Esophagus squamous epithelium (tissue), 5 donors: ENCODE measurements around the gene RADIL. TPM values are rescaled to one million over a fixed set of nuclear protein-coding genes. Genes with fewer than 3 reads are reported as not detected.
"Not testable (repeated sequence)": the region's sequence is repeated elsewhere in the genome, so short reads cannot be mapped to it uniquely, and the experiment has no call there.

Experiments used
- DNase-seq: peaks from one replicate; lab custom pipeline; 2025; lab: John Stamatoyannopoulos, UW
- H3K27ac ChIP-seq, 4 donors: fragments of 200-600 bp; sonication (generic); one replicate each; pipeline ENCODE4 v1.5.1; 2016 to 2019; ENCODE audit warnings: mild to moderate bottlenecking in 1 of 4
- H3K27me3 ChIP-seq, 4 donors: fragments of 200-600 bp; sonication (generic); 1 replicate in 3 of 4; 2 replicates in 1 of 4; pipeline versions ENCODE4 v1.5.1 to v1.6.0; 2017 to 2021; ENCODE audit warnings: antibody characterized with exemption in 1 of 4
- H3K36me3 ChIP-seq, 3 donors: fragments of 200-600 bp; sonication (generic); one replicate each; pipeline ENCODE4 v1.5.1; 2016 to 2019
- H3K4me1 ChIP-seq, 3 donors: fragments of 200-600 bp; sonication (generic); one replicate each; pipeline ENCODE4 v1.5.1; 2017 to 2019
- H3K4me3 ChIP-seq, 4 donors: fragments of 200-600 bp; sonication (generic); 1 replicate in 3 of 4; 2 replicates in 1 of 4; pipeline ENCODE4 v1.5.1; 2016 to 2019; ENCODE audit warnings: mild to moderate bottlenecking in 2 of 4, moderate library complexity in 1 of 4
- H3K9me3 ChIP-seq, 3 donors: fragments of 200-600 bp; sonication (generic); one replicate each; pipeline ENCODE4 v1.5.1; 2016 to 2019
- POLR2A ChIP-seq, 4 donors: fragments of 450-650 bp; IDR thresholded peaks; one replicate each; pipeline ENCODE4 v1.6.1; 2017; ENCODE audit warnings: antibody characterized with exemption in 4 of 4, mild to moderate bottlenecking in 4 of 4, moderate library complexity in 3 of 4
- WGBS, 2 donors: methylation state at CpG; one replicate each; pipeline ENCODE4 v1.1.5; 2018; 5-methylcytosine and 5-hydroxymethylcytosine counted together
- intact Hi-C: fragments of 100-400 bp; cut with DNase I; formaldehyde crosslinking; loops from one replicate; pipeline ENCODE4 v1.15.0; 2022
- total RNA-seq, 4 donors: library from RNA; depleted of rRNA; stranded (reverse); fragments of >200 nt; gene quantifications; one replicate each; pipeline ENCODE4 v1.1.0, GENCODE V29; 2016
- TF ChIP-seq, protein P1 (sequence below), 6 experiments: fragments of 450-650 bp in 4 of 6; fragments of 200-600 bp in 2 of 6; sonication (generic) in 2 of 6; IDR thresholded peaks; one replicate each; pipeline ENCODE4 v1.5.1; 2016 to 2019; ENCODE audit warnings: antibody characterized with exemption in 6 of 6, mild to moderate bottlenecking in 4 of 6, moderate library complexity in 4 of 6
- donor health status: DM: yes; HTN: yes; CAD: no.

The RADIL gene
- total RNA-seq, 4 donors from 2014 or later: 0.35 to 3.1 (median 1.8) TPM; not detected in 1

DNA sequence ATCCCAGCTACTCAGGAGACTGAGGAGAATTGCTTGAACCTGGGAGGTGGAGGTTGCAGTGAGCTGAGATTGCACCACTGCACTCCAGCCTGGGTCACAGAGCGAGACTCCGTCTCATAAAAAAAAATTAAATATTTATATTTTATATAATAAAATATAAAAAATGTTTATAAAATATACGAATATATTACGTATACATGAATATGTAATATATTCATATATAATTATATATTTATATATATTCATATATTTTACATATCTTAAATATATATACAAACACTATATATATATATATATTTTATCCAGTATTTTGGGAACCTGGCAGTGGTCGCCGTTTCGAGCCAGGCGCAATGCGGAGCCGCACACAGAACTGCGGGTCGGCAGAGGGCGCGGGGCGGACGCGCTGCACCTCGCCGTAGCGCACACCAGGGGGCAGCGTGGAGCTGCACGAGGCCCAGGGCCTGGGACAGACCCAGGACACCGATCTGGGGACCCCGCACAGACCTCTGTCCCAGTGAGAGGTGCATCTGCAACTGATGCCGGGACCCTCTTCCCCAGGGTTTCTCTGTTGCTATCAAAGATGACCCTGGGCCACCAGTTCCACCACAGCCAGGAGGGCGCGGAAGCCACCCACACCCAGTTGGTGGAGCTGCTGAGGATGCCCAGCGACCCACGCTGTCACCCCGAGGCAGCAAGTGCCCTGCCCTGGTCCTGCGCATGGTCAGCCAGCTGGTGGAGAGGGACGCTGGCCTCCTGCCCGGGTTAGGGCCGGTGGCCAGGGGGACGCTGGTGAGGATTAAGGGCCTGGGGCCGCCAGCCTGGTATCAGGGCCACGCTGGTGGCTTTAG, 85.4 kb downstream of the RADIL start:
- H3K27me3 ChIP-seq: no peaks in the 10 kb centered on the region
- no peak for DNase-seq
- no peak overlapping the region for H3K27ac ChIP-seq
- no peak for TF ChIP-seq POLR2A (IDR thresholded peaks at IDR 0.05)
- TF ChIP-seq, protein P1, sequence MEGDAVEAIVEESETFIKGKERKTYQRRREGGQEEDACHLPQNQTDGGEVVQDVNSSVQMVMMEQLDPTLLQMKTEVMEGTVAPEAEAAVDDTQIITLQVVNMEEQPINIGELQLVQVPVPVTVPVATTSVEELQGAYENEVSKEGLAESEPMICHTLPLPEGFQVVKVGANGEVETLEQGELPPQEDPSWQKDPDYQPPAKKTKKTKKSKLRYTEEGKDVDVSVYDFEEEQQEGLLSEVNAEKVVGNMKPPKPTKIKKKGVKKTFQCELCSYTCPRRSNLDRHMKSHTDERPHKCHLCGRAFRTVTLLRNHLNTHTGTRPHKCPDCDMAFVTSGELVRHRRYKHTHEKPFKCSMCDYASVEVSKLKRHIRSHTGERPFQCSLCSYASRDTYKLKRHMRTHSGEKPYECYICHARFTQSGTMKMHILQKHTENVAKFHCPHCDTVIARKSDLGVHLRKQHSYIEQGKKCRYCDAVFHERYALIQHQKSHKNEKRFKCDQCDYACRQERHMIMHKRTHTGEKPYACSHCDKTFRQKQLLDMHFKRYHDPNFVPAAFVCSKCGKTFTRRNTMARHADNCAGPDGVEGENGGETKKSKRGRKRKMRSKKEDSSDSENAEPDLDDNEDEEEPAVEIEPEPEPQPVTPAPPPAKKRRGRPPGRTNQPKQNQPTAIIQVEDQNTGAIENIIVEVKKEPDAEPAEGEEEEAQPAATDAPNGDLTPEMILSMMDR (IDR thresholded peaks at IDR 0.05): peak; percentile 51 to 87 (median 66)
- H3K4me1 ChIP-seq: peaks cover 0 to 16% (median 2%) of the 10 kb centered on the region in 3 donors
- no peaks in the 10 kb centered on the region for H3K36me3 ChIP-seq
- 18 to 24% methylated on average over 17 to 23 of the region's 37 CpGs for WGBS, 2 donors
- intact Hi-C loops: loop anchor here (10.0 kb wide), 1 partner anchor 287 kb away; no protein-coding TSS in a partner anchor
- H3K4me3 ChIP-seq: no peak overlapping the region
- H3K9me3 ChIP-seq: no peaks in the 10 kb centered on the region

DNA sequence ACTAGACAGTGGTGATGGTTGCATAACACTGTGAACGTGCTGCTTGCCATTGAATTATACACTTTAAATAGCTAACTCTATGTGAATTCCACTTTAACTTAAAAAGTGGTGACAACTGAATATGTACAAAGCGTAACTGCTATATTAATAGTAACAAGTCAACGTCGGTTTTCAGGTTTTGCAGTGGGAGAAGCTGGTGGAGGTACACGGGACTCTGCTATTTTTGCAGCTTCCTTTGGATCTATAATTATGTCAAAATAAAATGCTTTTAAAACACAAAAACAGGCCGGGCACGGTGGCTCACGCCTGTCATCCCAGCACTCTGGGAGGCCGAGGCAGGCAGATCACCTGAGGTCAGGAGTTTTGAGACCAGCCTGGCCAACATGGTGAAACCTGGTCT, 87.1 kb downstream of the RADIL start:
- no peak for DNase-seq
- H3K4me3 ChIP-seq: no peak overlapping the region
- TF ChIP-seq, protein P1 (IDR thresholded peaks at IDR 0.05): no peak
- no peak for TF ChIP-seq POLR2A (IDR thresholded peaks at IDR 0.05)
- no peaks in the 10 kb centered on the region for H3K9me3 ChIP-seq
- H3K27ac ChIP-seq: no peak overlapping the region
- peaks cover 0 to 9% (median 0%) of the 10 kb centered on the region in 3 donors for H3K36me3 ChIP-seq
- 78 to 85% methylated on average over 9 of the region's 9 CpGs for WGBS, 2 donors
- intact Hi-C loops: loop anchor here (10.0 kb wide), 1 partner anchor 288 kb away; no protein-coding TSS in a partner anchor
- no peaks in the 10 kb centered on the region for H3K27me3 ChIP-seq
- peaks cover 0 to 31% (median 17%) of the 10 kb centered on the region in 3 donors for H3K4me1 ChIP-seq

DNA sequence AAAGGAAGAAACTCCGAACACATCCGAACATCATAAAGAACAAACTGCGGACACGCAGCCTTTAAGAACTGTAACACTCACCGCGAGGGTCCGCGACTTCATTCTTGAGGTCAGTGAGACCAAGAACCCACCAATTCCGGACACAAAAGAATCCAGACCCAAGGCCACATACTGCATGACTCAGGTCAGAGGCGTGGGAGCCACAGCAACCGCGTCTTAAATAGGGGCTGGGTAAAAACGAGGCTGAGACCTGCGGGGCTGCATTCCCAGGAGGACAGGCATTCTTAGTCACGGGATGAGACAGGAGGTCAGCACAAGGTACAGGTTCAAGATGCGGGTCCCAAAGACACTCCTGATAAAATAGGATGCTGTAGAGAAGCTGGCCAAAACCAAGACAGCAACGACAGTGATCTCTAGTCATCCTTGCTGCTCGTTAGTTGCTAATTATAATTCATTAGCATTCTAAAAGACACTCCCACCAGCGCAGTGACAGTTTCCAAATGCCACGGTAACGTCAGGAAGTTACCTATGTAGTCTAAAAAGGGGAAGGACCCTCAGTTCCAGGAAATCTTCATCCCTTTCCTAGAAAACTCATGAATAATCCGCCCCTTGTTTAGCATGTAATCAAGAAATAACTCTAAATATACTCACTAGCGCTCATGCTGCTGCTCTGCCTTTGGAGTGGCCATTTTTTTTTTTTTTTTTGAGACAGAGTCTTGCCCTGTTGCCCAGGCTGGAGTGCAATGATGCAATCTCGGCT, 88.7 kb downstream of the RADIL start:
- DNase-seq: no peak
- Histone ChIP-seq H3K4me1 (peaks cover 0 to 28% (median 17%) of the 10 kb centered on the region in 3 donors), H3K9me3 (no peaks in the 10 kb centered on the region), H3K27me3 (no peaks in the 10 kb centered on the region), H3K36me3 (peaks cover 6 to 26% (median 6%) of the 10 kb centered on the region in 3 donors), H3K4me3 (no peak overlapping the region), H3K27ac (no peak overlapping the region)
- intact Hi-C loops: loop anchor here (10.0 kb wide), 1 partner anchor 290 kb away; no protein-coding TSS in a partner anchor
- TF ChIP-seq, protein P1 (IDR thresholded peaks at IDR 0.05): no peak
- TF ChIP-seq POLR2A (IDR thresholded peaks at IDR 0.05): no peak
- 80 to 87% methylated on average over 15 to 24 of the region's 24 CpGs for WGBS, 2 donors

DNA sequence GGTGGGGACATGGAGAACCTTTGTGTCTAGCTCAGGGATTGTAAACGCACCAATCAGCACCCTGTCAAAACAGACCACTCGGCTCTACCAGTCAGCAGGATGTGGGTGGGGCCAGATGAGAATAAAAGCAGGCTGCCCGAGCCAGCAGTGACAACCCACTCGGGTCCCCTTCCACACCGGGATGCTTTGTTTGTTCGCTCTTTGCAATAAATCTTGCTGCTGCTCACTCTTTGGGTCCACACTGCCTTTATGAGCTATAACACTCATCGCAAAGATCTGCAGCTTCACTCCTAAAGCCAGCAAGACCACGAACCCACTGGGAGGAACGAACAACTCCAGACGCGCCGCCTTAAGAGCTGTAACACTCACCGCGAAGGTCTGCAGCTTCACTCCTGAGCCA, 89.3 kb downstream of the RADIL start:
- peaks cover 6 to 32% (median 12%) of the 10 kb centered on the region in 3 donors for H3K36me3 ChIP-seq
- WGBS, 2 donors: 71 to 79% methylated on average over 10 to 12 of the region's 14 CpGs
- H3K9me3 ChIP-seq, DNase-seq, H3K27ac ChIP-seq, H3K4me3 ChIP-seq, H3K27me3 ChIP-seq: not testable (repeated sequence)
- intact Hi-C loops: loop anchor here (10.0 kb wide), 1 partner anchor 291 kb away; no protein-coding TSS in a partner anchor
- peaks cover 0 to 26% (median 17%) of the 10 kb centered on the region in 3 donors for H3K4me1 ChIP-seq

DNA sequence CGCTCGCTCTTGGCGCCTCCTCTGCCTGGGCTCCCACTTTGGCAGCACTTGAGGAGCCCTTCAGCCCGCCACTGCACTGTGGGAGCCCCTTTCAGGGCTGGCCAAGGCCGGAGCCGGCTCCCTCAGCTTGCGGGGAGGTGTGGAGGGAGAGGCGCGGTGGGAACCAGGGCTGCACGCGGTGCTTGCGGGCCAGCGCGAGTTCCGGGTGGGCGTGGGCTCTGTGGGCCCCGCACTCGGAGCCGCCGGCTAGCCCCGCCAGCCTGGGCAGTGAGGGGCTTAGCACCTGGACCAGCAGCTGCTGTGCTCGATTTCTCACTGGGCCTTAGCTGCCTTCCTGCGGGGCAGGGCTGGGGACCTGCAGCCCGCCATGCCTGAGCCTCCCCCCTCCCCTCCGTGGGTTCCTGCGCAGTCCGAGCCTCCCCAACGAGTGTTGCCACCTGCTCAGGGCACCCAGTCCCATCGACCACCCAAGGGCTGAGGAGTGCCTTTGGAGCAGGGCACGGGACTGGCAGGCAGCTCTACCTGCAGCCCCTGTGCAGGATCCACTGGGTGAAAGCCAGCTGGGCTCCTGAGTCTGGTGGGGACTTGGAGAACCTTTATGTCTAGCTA, 90.0 kb downstream of the RADIL start:
- intact Hi-C loops: loop anchor here (10.0 kb wide), 1 partner anchor 291 kb away; no protein-coding TSS in a partner anchor
- WGBS, 2 donors: 84 to 94% methylated on average over 6 to 12 of the region's 30 CpGs
- not testable (repeated sequence) for H3K4me3 ChIP-seq, H3K9me3 ChIP-seq, H3K27ac ChIP-seq, H3K27me3 ChIP-seq, DNase-seq
- Histone ChIP-seq H3K36me3 (peaks cover 10 to 39% (median 19%) of the 10 kb centered on the region in 3 donors), H3K4me1 (peaks cover 0 to 24% (median 17%) of the 10 kb centered on the region in 3 donors)
